ENCODE data around the gene DCHS1. TPM values are rescaled to one million over a fixed set of nuclear protein-coding genes. Genes with fewer than 3 reads are reported as not detected.

The DCHS1 gene
- total and polyA plus RNA-seq, 2 of the 13 experiments (the other 11 are each of a cell fraction or from before 2014, with no cell fraction given): under 0.01 to 0.03 TPM

DNA sequence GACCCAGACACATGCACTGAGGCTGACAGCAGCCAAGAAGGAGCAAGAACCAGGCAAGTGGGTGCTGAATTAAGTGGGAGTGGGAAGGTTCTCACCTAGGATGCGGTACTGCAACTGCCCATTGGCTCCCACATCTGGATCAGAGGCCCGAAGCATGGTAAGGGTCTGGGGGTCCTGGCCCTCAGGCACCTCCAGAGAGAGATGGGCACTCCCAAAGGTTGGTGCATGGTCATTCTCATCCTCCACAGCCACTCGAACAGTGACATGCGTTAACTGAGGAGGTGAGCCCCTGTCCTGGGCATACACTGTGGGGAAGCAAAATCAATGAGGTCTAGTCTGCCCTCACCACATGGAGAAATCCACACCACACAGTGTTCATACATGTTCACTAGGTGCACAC, 27.1 kb downstream of the DCHS1 start:
- H3K4me2 ChIP-seq (ENCODE audit: low read depth, low read length): no peak overlapping the region
- H2AFZ ChIP-seq (ENCODE audit: low read length): no peak overlapping the region
- H4K20me1 ChIP-seq (ENCODE audit: insufficient read depth, low read length): no peaks in the 10 kb centered on the region
- no TSS peak for BruUV-seq (replicated peaks)
- no peaks in the 10 kb centered on the region for H3K36me3 ChIP-seq (replicated peaks in 1 of 2; ENCODE audit: control insufficient read depth in 1 of 2, insufficient read depth in 2 of 2, low read length in 2 of 2)
- H3K9ac ChIP-seq (ENCODE audit: insufficient read depth, low read depth, low read length): no peak overlapping the region
- POLR2A ChIA-PET: no interaction called here
- intact Hi-C loops (cut with micrococcal nuclease; ENCODE audit: unreplicated experiment) (no loop called here), in situ Hi-C loops (cut with HindIII; ENCODE audit: extremely low pct_ligation_motif_present, low pct_unique_long_range_greater_than_20kb) (no loop called here)
- DNase-seq (ENCODE audit: low spot score) (no peak), FAIRE-seq (no peak), ATAC-seq (no peak)
- H3K79me2 ChIP-seq (ENCODE audit: insufficient read depth, low read length): no peaks in the 10 kb centered on the region
- H3K9me3 ChIP-seq (ENCODE audit: low read length): no peaks in the 10 kb centered on the region
- H3K27ac ChIP-seq (ENCODE audit: extremely low read length, insufficient read depth, low read length): no peak overlapping the region
- WGBS (ENCODE audit: low lambda C conversion rate): 0% methylated on average over 1 of the region's 4 CpGs
- no peak overlapping the region for H3K4me3 ChIP-seq (replicated peaks in 1 of 3; ENCODE audit: insufficient read depth in 1 of 3, low read depth in 2 of 3, low read length in 3 of 3)
- TF ChIP-seq SKIL (CRISPR knock-in tag; IDR thresholded peaks at IDR 0.05; ENCODE audit: borderline replicate concordance) (no peak), SP2 (CRISPR knock-in tag; IDR thresholded peaks at IDR 0.05) (no peak), ZNF7 (CRISPR knock-in tag; IDR thresholded peaks at IDR 0.05) (no peak), SIX1 (CRISPR knock-in tag; IDR thresholded peaks at IDR 0.05; ENCODE audit: borderline replicate concordance) (no peak), ONECUT2 (CRISPR knock-in tag; IDR thresholded peaks at IDR 0.05) (no peak), NFYC (CRISPR knock-in tag; IDR thresholded peaks at IDR 0.05) (no peak), ZNF10 (CRISPR knock-in tag; IDR thresholded peaks at IDR 0.05; ENCODE audit: borderline replicate concordance, low read depth) (no peak), RBM22 (optimal IDR thresholded peaks at IDR 0.05; ENCODE audit: low read length) (no peak)
- CTCF ChIA-PET (ENCODE audit: low intra/inter-chr PET ratio, low total read pairs): no interaction called here
- H3K27me3 ChIP-seq (ENCODE audit: control insufficient read depth in 1 of 2, insufficient read depth in 2 of 2, low read length in 2 of 2): peaks cover 14 to 76% of the 10 kb centered on the region in 2 experiments; a peak in 4 of 5 replicates
- peaks cover 18% of the 10 kb centered on the region for H3K4me1 ChIP-seq (ENCODE audit: insufficient read depth, low read length)
